ENCODE data around the gene NUP35.
"Not testable (repeated sequence)": the region's sequence is repeated elsewhere in the genome, so short reads cannot be mapped to it uniquely, and the experiment has no call there.

The NUP35 gene

GRCh38 chr2:183125659-183126341 lies 1.6 kb downstream of the NUP35 start:
- peak overlapping the region; percentile 84 for H3K4me3 ChIP-seq (ENCODE audit: low read depth, low read length)
- DNase-seq (ENCODE audit: low read depth), result no peak
- in situ Hi-C loops (cut with HindIII; ENCODE audit: low sequenced_read_pairs), result loop anchor here (10.0 kb wide), 1 partner anchor 229 kb away; no protein-coding TSS in a partner anchor
- TF ChIP-seq CTCF (IDR thresholded peaks at IDR 0.05; ENCODE audit: low read depth, low read length, missing control alignments), result no peak

GRCh38 chr2:183126635-183127034 lies 2.4 kb downstream of the NUP35 start:
- DNase-seq (ENCODE audit: low read depth), result no peak

GRCh38 chr2:183134016-183134415 lies 9.8 kb downstream of the NUP35 start:
- no peak for TF ChIP-seq CTCF (IDR thresholded peaks at IDR 0.05; ENCODE audit: low read depth, low read length, missing control alignments)
- no peak for DNase-seq (ENCODE audit: low read depth)
- no peak overlapping the region for H3K4me3 ChIP-seq (ENCODE audit: low read depth, low read length)
- in situ Hi-C loops (cut with HindIII; ENCODE audit: low sequenced_read_pairs), result no loop called here

More at GRCh38 chr2:183126635-183127034, 2.4 kb downstream of the NUP35 start:
- H3K4me3 ChIP-seq (ENCODE audit: low read depth, low read length), result no peak overlapping the region
- TF ChIP-seq CTCF (IDR thresholded peaks at IDR 0.05; ENCODE audit: low read depth, low read length, missing control alignments), result no peak
- in situ Hi-C loops (cut with HindIII; ENCODE audit: low sequenced_read_pairs), result loop anchor here (10.0 kb wide), 1 partner anchor 228 kb away; no protein-coding TSS in a partner anchor

GRCh38 chr2:183148955-183149354 lies 24.7 kb downstream of the NUP35 start:
- no peak for TF ChIP-seq CTCF (IDR thresholded peaks at IDR 0.05; ENCODE audit: low read depth, low read length, missing control alignments)
- DNase-seq (ENCODE audit: low read depth), result no peak
- in situ Hi-C loops (cut with HindIII; ENCODE audit: low sequenced_read_pairs), result no loop called here
- no peak overlapping the region for H3K4me3 ChIP-seq (ENCODE audit: low read depth, low read length)

- peak; percentile 83 for DNase-seq (ENCODE audit: low read depth)
- no peak overlapping the region for H3K4me3 ChIP-seq (ENCODE audit: low read depth, low read length)
- no peak for TF ChIP-seq CTCF (IDR thresholded peaks at IDR 0.05; ENCODE audit: low read depth, low read length, missing control alignments)
- in situ Hi-C loops (cut with HindIII; ENCODE audit: low sequenced_read_pairs), result no loop called here
These were observed 25.2 kb downstream of the NUP35 start for GRCh38 chr2:183149489-183149888.

- H3K4me3 ChIP-seq (ENCODE audit: low read depth, low read length); in situ Hi-C loops (cut with HindIII; ENCODE audit: low sequenced_read_pairs): not testable (repeated sequence)
These were observed 28.0 kb downstream of the NUP35 start for GRCh38 chr2:183152280-183152679.

GRCh38 chr2:183153967-183154366 lies 29.7 kb downstream of the NUP35 start:
- TF ChIP-seq CTCF (IDR thresholded peaks at IDR 0.05; ENCODE audit: low read depth, low read length, missing control alignments), result no peak
- in situ Hi-C loops (cut with HindIII; ENCODE audit: low sequenced_read_pairs), result no loop called here
- no peak for DNase-seq (ENCODE audit: low read depth)

More at GRCh38 chr2:183152280-183152679, 28.0 kb downstream of the NUP35 start:
- not testable (repeated sequence) for DNase-seq (ENCODE audit: low read depth)

GRCh38 chr2:183154772-183155171 lies 30.5 kb downstream of the NUP35 start:
- in situ Hi-C loops (cut with HindIII; ENCODE audit: low sequenced_read_pairs); DNase-seq (ENCODE audit: low read depth); H3K4me3 ChIP-seq (ENCODE audit: low read depth, low read length): not testable (repeated sequence)

More at GRCh38 chr2:183153967-183154366, 29.7 kb downstream of the NUP35 start:
- H3K4me3 ChIP-seq (ENCODE audit: low read depth, low read length), result no peak overlapping the region
